Activated CD4-positive, alpha-beta T cell treated with anti-CD3 and anti-CD28 coated beads, Interleukin-2, amount 50 U/mL, for 48 hours (primary cell): ENCODE measurements around the gene UVRAG.
A peak's percentile ranks its signal among the peaks of the same experiment; 100 is the strongest.

ENCODE experiments used
- DNase-seq, 2 experiments: peaks; one replicate each; pipeline ENCODE4 v3.0.0-alpha.2; 2020

The UVRAG gene

GRCh38 chr11:75810637-75811390 is 4.2 kb upstream of the UVRAG start:
- DNase-seq: no peak

- DNase-seq: no peak
These were observed 3.5 kb upstream of the UVRAG start for GRCh38 chr11:75811485-75811884.

GRCh38 chr11:75812542-75813040 is 2.4 kb upstream of the UVRAG start:
- no peak for DNase-seq

GRCh38 chr11:75813124-75813523 is 1.9 kb upstream of the UVRAG start:
- DNase-seq: no peak

- no peak for DNase-seq
These were observed 1.4 kb upstream of the UVRAG start for GRCh38 chr11:75813622-75814039.

- DNase-seq: no peak
These were observed 690 bp upstream of the UVRAG start for GRCh38 chr11:75814363-75814676.

GRCh38 chr11:75815345-75816168 is 547 bp downstream of the UVRAG start:
- peak; percentile 38 to 43 for DNase-seq

GRCh38 chr11:75816561-75817239 is 1.7 kb downstream of the UVRAG start:
- DNase-seq: no peak

GRCh38 chr11:75820645-75821044 is 5.6 kb downstream of the UVRAG start:
- no peak for DNase-seq

- no peak for DNase-seq
These were observed 6.2 kb downstream of the UVRAG start for GRCh38 chr11:75821202-75821601.

GRCh38 chr11:75822541-75822940 is 7.5 kb downstream of the UVRAG start:
- no peak for DNase-seq

GRCh38 chr11:75823415-75823814 is 8.4 kb downstream of the UVRAG start:
- no peak for DNase-seq

GRCh38 chr11:75823946-75824345 is 8.9 kb downstream of the UVRAG start:
- no peak for DNase-seq

GRCh38 chr11:75826461-75827230 is 11.6 kb downstream of the UVRAG start:
- no peak for DNase-seq

GRCh38 chr11:75827562-75827961 is 12.6 kb downstream of the UVRAG start:
- DNase-seq: no peak

GRCh38 chr11:75831915-75832502 is 17.0 kb downstream of the UVRAG start:
- DNase-seq: no peak

GRCh38 chr11:75834728-75835127 is 19.7 kb downstream of the UVRAG start:
- no peak for DNase-seq

GRCh38 chr11:75836417-75836816 is 21.4 kb downstream of the UVRAG start:
- no peak for DNase-seq

GRCh38 chr11:75839851-75840250 is 24.8 kb downstream of the UVRAG start:
- no peak for DNase-seq

GRCh38 chr11:75840522-75840921 is 25.5 kb downstream of the UVRAG start:
- no peak for DNase-seq

- DNase-seq: no peak
These were observed 26.7 kb downstream of the UVRAG start for GRCh38 chr11:75841739-75842138.

GRCh38 chr11:75845324-75845723 is 30.3 kb downstream of the UVRAG start:
- no peak for DNase-seq
